Thyroid gland (tissue), 4 donors: Measurements from ENCODE around the gene PLA2G4D. TPM values are rescaled to one million over a fixed set of nuclear protein-coding genes. Genes with fewer than 3 reads are reported as not detected.

ENCODE experiments used
- DNase-seq, 2 donors: peaks; one replicate each; pipeline ENCODE4 v3.0.0-alpha.2; 2019
- H3K27ac ChIP-seq, 3 donors: fragments of 200-600 bp; sonication (generic); 1 replicate in 2 of 3; 2 replicates in 1 of 3; pipeline ENCODE4 v1.5.1; 2016 to 2019; ENCODE audit warnings: mild to moderate bottlenecking in 1 of 3, moderate library complexity in 1 of 3
- H3K27me3 ChIP-seq: fragments of 200-600 bp; sonication (generic); one replicate; pipeline ENCODE4 v1.5.1; 2019
- H3K36me3 ChIP-seq, 2 donors: fragments of 200-600 bp; sonication (generic); one replicate each; pipeline ENCODE4 v1.5.1; 2016 to 2019
- H3K4me1 ChIP-seq, 2 donors: fragments of 200-600 bp; sonication (generic); one replicate each; pipeline ENCODE4 v1.5.1; 2017 to 2019
- H3K4me3 ChIP-seq, 3 donors: fragments of 200-600 bp; sonication (generic); replicated peaks in 1 of 3; 1 replicate in 2 of 3; 2 replicates in 1 of 3; pipeline ENCODE4 v1.5.1; 2016; ENCODE audit warnings: mild to moderate bottlenecking in 1 of 3
- H3K9me3 ChIP-seq: fragments of 200-600 bp; sonication (generic); one replicate; pipeline ENCODE4 v1.5.1; 2017
- POLR2A ChIP-seq, 2 donors: fragments of 450-650 bp; IDR thresholded peaks; one replicate each; pipeline ENCODE4 v1.6.1; 2017; ENCODE audit warnings: antibody characterized with exemption in 2 of 2, mild to moderate bottlenecking in 2 of 2, moderate library complexity in 1 of 2
- WGBS, 2 donors: methylation state at CpG; one replicate each; pipeline ENCODE4 v1.1.5; 2017; 5-methylcytosine and 5-hydroxymethylcytosine counted together
- intact Hi-C: fragments of 100-400 bp; cut with DNase I; formaldehyde crosslinking; loops from one replicate; pipeline ENCODE4 v1.15.1; 2023
- total RNA-seq, 4 donors: library from RNA; depleted of rRNA; stranded (reverse); fragments of >200 nt; gene quantifications; one replicate each; pipeline ENCODE4 v1.2.3, GENCODE V29; 2016
- TF ChIP-seq, protein P1 (sequence below), 6 experiments: fragments of 200-600 bp in 3 of 6; fragments of 450-650 bp in 3 of 6; sonication (generic) in 3 of 6; IDR thresholded peaks; one replicate each; pipeline ENCODE4 v1.5.1; 2016 to 2019; ENCODE audit warnings: antibody characterized with exemption in 6 of 6, mild to moderate bottlenecking in 2 of 6, inconsistent platforms in 1 of 6, moderate library complexity in 1 of 6

PLA2G4D gene
- total RNA-seq, 4 donors from 2014 or later, result not detected

DNA sequence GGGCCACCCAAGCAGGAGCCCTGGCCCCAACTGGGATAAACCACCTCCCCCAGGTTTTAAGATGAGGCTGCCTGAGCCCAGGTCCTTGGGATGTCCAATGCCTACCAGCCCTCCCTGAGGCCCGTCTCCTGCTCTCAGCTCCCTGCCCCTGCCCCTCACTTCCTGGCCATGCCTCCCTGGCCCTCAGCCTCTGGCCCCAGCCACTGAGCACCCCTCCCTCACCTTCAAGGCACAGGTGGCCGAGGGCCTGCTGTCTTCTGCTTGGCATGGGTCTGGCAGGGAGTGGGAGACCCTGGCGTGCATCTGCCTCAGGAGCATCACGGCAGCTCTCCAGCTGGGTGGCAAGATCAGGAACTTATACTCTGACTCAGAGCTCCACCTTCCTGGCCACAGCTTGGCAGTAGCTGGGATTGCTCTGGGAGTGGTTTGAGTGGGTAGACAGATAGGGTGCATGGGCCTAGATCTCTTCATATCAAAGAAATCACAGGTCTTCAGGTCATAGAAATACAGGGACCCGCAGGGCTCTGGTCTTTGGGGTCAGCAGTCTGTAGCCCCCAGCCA is 73.6 kb downstream of the PLA2G4D start, which contains the start of gene PLA2G4E:
Gene PLA2G4E, minus strand, starts transcription at position 330 of the 561 bp plus-strand sequence. Its CDS starts 12 bp downstream, at position 318.
- Histone ChIP-seq H3K4me3 (no peak within 1 kb of the TSS), H3K27ac (no peak within 1 kb of the TSS), H3K9me3 (no peaks in the 10 kb centered on the region), H3K27me3 (no peaks in the 10 kb centered on the region), H3K4me1 (peaks cover 3 to 24% of the 10 kb centered on the region in 2 donors), H3K36me3 (no peaks in the 10 kb centered on the region)
- TF ChIP-seq, protein P1, sequence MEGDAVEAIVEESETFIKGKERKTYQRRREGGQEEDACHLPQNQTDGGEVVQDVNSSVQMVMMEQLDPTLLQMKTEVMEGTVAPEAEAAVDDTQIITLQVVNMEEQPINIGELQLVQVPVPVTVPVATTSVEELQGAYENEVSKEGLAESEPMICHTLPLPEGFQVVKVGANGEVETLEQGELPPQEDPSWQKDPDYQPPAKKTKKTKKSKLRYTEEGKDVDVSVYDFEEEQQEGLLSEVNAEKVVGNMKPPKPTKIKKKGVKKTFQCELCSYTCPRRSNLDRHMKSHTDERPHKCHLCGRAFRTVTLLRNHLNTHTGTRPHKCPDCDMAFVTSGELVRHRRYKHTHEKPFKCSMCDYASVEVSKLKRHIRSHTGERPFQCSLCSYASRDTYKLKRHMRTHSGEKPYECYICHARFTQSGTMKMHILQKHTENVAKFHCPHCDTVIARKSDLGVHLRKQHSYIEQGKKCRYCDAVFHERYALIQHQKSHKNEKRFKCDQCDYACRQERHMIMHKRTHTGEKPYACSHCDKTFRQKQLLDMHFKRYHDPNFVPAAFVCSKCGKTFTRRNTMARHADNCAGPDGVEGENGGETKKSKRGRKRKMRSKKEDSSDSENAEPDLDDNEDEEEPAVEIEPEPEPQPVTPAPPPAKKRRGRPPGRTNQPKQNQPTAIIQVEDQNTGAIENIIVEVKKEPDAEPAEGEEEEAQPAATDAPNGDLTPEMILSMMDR (IDR thresholded peaks at IDR 0.05), result no peak
- no peak for TF ChIP-seq POLR2A (IDR thresholded peaks at IDR 0.05)
- intact Hi-C loops, result no loop called here
- 67 to 100% methylated on average over 3 to 4 of the region's 5 CpGs for WGBS, 2 donors
- DNase-seq, result no peak

DNA sequence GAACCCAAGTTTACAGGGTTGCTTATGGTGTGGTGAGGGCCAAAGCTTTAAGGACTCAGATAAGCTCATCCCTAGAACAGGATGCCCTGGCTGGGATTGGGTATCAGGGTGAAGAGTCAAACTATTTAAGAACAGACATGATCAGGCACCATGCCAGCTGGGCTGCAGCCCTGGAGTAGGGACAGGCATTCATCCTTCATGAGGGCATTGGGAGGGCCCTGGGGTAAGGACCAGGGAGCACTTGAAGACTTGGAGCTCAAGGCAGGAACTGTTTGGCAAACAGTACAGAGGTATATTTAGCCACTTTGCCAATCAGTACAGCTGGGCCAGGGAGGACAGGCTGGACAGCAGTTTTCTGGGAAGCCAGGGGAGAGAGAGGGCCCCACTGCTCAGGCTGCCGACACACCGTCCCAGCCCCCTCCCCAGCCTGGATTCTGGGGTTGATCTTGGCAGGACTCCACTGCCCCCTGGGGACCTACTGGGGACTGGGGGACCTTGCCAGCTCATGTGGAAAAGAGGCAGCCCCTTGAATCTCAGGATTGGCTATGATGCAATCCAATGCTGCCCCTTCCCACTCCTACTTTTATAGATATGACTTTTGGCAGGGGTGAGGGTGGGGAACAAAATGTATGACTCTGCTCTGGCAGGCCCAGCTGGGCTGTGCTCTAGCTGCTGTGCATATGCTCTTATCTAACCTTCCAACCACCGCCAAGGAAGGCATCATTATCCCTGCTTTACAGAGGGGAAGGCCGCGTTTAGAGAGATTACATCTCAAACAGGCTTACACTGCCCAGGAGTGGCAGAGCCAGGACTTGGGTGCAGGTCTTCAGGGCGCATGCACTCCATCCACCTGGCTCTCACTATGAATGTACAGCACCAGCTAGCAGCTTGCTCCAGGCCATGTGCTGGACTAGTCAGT is 75.8 kb downstream of the PLA2G4D start:
- Histone ChIP-seq H3K4me3 (no peak overlapping the region), H3K27ac (no peak overlapping the region), H3K4me1 (peaks cover 3 to 18% of the 10 kb centered on the region in 2 donors), H3K27me3 (no peaks in the 10 kb centered on the region), H3K36me3 (no peaks in the 10 kb centered on the region), H3K9me3 (no peaks in the 10 kb centered on the region)
- intact Hi-C loops, result no loop called here
- TF ChIP-seq, protein P1 (IDR thresholded peaks at IDR 0.05), result no peak
- DNase-seq, result peak; percentile 24 to 68
- 48 to 90% methylated on average over 2 to 6 of the region's 6 CpGs for WGBS, 2 donors

Other genes starting within 250 kb of the PLA2G4D start
- 1 to 10 TPM in 3 of 4 donors, under 1 TPM in 1; 0.40 to 2.5 (median 1.8) TPM for gene SPTBN5, start 200.5 kb downstream of the PLA2G4D start, total RNA-seq
- gene EHD4, start 122.0 kb downstream of the PLA2G4D start, total RNA-seq, result 10 to 100 TPM; 29.7 to 66.7 (median 37.9) TPM
- gene PLA2G4E, start 73.5 kb downstream of the PLA2G4D start, total RNA-seq, result not detected
- gene PLA2G4F, start 62.1 kb upstream of the PLA2G4D start, total RNA-seq, result 10 to 100 TPM in 2 of 4 donors, 1 to 10 TPM in 2; 3.9 to 24.8 (median 14.1) TPM
- 100 to 1,000 TPM in 2 of 4 donors, 10 to 100 TPM in 2; 75.0 to 156 (median 107) TPM for gene VPS39, start 113.7 kb upstream of the PLA2G4D start, total RNA-seq
- 10 to 100 TPM; 19.9 to 49.4 (median 22.2) TPM for gene GANC, start 178.6 kb upstream of the PLA2G4D start, total RNA-seq
- gene TMEM87A, start 178.9 kb upstream of the PLA2G4D start, total RNA-seq, result 100 to 1,000 TPM; 106 to 187 (median 125) TPM